Peyer's patch (tissue), 4 donors: ENCODE measurements around the gene CETP. TPM values are rescaled to one million over a fixed set of nuclear protein-coding genes. Genes with fewer than 3 reads are reported as not detected.
A peak's percentile ranks its signal among the peaks of the same experiment; 100 is the strongest.

Source experiments
- DNase-seq, 3 donors: peaks; one replicate each; pipeline ENCODE4 v3.0.0-alpha.2; 2017 to 2019
- H3K27ac ChIP-seq, 4 donors: fragments of 200-600 bp; sonication (generic); one replicate each; pipeline ENCODE4 v1.5.1; 2016 to 2019
- H3K27me3 ChIP-seq, 2 donors: fragments of 200-600 bp; sonication (generic); one replicate each; pipeline ENCODE4 v1.5.1; 2019
- H3K36me3 ChIP-seq, 3 donors: fragments of 200-600 bp; sonication (generic); one replicate each; pipeline ENCODE4 v1.5.1; 2016 to 2019
- H3K4me1 ChIP-seq, 4 donors: fragments of 200-600 bp; sonication (generic); one replicate each; pipeline ENCODE4 v1.5.1; 2016 to 2019
- H3K4me3 ChIP-seq, 4 donors: fragments of 200-600 bp; sonication (generic); 1 replicate in 3 of 4; 2 replicates in 1 of 4; pipeline ENCODE4 v1.5.1; 2016 to 2019; ENCODE audit warnings: mild to moderate bottlenecking in 1 of 4
- H3K9me3 ChIP-seq, 4 donors: fragments of 200-600 bp; sonication (generic); one replicate each; pipeline ENCODE4 v1.5.1; 2016 to 2019; ENCODE audit warnings: mild to moderate bottlenecking in 1 of 4
- POLR2A ChIP-seq, 2 donors: fragments of 450-650 bp; IDR thresholded peaks; one replicate each; pipeline ENCODE4 v1.5.1; 2017; ENCODE audit warnings: antibody characterized with exemption in 2 of 2, mild to moderate bottlenecking in 2 of 2, moderate library complexity in 2 of 2
- total RNA-seq, 4 donors: library from RNA; depleted of rRNA; stranded (reverse); fragments of >200 nt; gene quantifications; one replicate each; pipeline ENCODE4 v1.1.0, GENCODE V29; 2016
- TF ChIP-seq, protein P1 (sequence below), 6 experiments: fragments of 450-650 bp in 4 of 6; fragments of 200-600 bp in 2 of 6; sonication (generic) in 1 of 6; IDR thresholded peaks; one replicate each; pipeline ENCODE4 v1.5.1; 2017 to 2019; ENCODE audit warnings: antibody characterized with exemption in 6 of 6, mild to moderate bottlenecking in 3 of 6, moderate library complexity in 1 of 6

Gene CETP, protein sequence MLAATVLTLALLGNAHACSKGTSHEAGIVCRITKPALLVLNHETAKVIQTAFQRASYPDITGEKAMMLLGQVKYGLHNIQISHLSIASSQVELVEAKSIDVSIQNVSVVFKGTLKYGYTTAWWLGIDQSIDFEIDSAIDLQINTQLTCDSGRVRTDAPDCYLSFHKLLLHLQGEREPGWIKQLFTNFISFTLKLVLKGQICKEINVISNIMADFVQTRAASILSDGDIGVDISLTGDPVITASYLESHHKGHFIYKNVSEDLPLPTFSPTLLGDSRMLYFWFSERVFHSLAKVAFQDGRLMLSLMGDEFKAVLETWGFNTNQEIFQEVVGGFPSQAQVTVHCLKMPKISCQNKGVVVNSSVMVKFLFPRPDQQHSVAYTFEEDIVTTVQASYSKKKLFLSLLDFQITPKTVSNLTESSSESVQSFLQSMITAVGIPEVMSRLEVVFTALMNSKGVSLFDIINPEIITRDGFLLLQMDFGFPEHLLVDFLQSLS
- total RNA-seq: 1 to 10 TPM in 1 of 4 donors, not detected in 3; 2.5 TPM

DNA sequence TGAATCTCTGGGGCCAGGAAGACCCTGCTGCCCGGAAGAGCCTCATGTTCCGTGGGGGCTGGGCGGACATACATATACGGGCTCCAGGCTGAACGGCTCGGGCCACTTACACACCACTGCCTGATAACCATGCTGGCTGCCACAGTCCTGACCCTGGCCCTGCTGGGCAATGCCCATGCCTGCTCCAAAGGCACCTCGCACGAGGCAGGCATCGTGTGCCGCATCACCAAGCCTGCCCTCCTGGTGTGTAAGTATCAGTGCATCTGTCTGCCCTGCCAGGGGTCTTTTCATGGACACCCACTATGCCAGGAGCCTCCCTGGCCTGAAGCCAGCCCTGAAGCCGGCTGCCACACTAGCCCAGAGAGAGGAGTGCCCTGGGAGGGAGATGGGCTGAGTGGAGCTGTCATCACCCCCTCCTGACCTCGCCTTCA, at the start of gene CETP:
Gene CETP (plus strand): TSS at position 100 of the 431 bp plus-strand sequence. CDS start 30 bp downstream, at position 130.
- DNase-seq: no peak
- Histone ChIP-seq H3K27ac (no peak within 1 kb of the TSS), H3K4me3 (no peak within 1 kb of the TSS), H3K4me1 (peaks cover 0 to 8% (median 7%) of the 10 kb centered on the region in 4 donors), H3K9me3 (no peaks in the 10 kb centered on the region), H3K27me3 (no peaks in the 10 kb centered on the region), H3K36me3 (no peaks in the 10 kb centered on the region)
- TF ChIP-seq POLR2A (IDR thresholded peaks at IDR 0.05): no peak
- TF ChIP-seq, protein P1, sequence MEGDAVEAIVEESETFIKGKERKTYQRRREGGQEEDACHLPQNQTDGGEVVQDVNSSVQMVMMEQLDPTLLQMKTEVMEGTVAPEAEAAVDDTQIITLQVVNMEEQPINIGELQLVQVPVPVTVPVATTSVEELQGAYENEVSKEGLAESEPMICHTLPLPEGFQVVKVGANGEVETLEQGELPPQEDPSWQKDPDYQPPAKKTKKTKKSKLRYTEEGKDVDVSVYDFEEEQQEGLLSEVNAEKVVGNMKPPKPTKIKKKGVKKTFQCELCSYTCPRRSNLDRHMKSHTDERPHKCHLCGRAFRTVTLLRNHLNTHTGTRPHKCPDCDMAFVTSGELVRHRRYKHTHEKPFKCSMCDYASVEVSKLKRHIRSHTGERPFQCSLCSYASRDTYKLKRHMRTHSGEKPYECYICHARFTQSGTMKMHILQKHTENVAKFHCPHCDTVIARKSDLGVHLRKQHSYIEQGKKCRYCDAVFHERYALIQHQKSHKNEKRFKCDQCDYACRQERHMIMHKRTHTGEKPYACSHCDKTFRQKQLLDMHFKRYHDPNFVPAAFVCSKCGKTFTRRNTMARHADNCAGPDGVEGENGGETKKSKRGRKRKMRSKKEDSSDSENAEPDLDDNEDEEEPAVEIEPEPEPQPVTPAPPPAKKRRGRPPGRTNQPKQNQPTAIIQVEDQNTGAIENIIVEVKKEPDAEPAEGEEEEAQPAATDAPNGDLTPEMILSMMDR (IDR thresholded peaks at IDR 0.05): no peak

DNA sequence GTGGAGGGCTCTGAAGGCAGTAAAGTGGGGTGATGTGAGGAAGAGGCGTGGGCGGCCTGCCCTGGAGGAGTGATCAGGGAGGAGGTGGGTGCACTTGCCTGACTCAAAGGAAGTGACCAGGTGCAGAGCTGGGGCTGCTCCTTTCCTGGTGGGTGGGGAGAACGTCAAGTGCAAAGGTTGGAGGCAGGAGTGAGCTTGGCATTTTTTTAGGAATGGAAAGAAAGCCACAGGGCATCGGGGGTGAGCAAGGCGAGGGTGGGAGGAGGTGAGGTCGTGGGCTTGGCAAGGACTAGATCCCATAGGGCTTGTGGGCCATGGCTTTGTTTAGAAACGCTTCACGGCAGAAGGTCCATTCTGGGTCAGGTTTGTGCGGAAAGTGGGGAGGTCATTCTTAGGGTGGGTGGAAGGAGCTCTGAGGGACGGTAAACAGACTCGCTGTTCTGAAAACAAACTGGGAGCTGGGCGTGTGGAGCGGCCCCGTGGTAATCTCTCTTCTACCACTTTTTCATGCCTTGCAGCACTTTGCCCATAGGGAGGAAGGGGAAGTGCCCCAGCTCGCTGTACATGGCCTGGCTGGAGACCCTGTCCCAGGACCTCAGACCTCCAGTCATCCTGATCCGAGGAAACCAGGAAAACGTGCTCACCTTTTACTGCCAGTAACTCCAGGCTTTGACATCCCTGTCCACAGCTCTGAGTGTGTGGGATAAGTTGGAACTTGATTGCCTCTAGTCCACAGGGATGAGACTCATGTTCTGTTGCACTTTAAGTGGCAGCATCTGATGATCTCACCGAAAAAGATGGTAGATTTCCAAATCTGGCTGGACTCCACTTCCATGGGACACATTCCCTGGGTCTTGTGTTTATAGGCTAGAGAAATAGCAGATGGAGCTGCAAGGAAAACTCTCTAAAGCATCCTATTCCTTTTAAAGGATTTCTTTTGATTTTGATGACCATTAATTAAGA, 48.7 kb upstream of the CETP start:
- Histone ChIP-seq H3K4me3 (no peak overlapping the region), H3K4me1 (peaks cover 0 to 43% (median 25%) of the 10 kb centered on the region in 4 donors), H3K27me3 (no peaks in the 10 kb centered on the region), H3K36me3 (no peaks in the 10 kb centered on the region), H3K27ac (peak overlapping the region in 3 of 4 donors; percentile 71 to 83 (median 72)), H3K9me3 (no peaks in the 10 kb centered on the region)
- DNase-seq: peak in 2 of 3 donors; percentile 66 to 68
- no peak for TF ChIP-seq POLR2A (IDR thresholded peaks at IDR 0.05)
- TF ChIP-seq, protein P1 (IDR thresholded peaks at IDR 0.05): no peak

DNA sequence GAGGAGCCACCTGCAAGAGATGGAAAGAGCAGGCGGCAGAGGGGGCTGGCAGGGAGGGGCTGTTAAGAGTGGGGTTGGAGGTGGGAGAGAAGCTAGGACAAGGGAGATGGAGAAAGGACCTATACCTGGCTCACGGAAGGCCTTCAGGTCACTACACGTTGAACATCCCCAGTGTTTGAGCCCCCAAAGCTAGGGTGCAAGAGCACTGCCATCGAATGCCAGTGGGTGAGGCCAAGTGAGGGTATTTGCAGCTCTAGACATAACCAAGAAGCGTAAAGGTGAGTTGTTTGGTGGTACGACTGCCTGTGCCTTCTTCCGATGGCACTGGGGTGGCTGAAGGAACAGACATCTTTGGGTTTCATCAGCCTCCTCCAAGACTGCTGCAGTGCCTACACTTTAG, 46.9 kb upstream of the CETP start:
- H3K27me3 ChIP-seq: no peaks in the 10 kb centered on the region
- H3K36me3 ChIP-seq: no peaks in the 10 kb centered on the region
- DNase-seq: no peak
- H3K4me1 ChIP-seq: peaks cover 0 to 48% (median 29%) of the 10 kb centered on the region in 4 donors
- no peak for TF ChIP-seq POLR2A (IDR thresholded peaks at IDR 0.05)
- no peak overlapping the region for H3K4me3 ChIP-seq
- no peaks in the 10 kb centered on the region for H3K9me3 ChIP-seq
- peak overlapping the region in 2 of 4 donors; percentile 5 to 89 for H3K27ac ChIP-seq

DNA sequence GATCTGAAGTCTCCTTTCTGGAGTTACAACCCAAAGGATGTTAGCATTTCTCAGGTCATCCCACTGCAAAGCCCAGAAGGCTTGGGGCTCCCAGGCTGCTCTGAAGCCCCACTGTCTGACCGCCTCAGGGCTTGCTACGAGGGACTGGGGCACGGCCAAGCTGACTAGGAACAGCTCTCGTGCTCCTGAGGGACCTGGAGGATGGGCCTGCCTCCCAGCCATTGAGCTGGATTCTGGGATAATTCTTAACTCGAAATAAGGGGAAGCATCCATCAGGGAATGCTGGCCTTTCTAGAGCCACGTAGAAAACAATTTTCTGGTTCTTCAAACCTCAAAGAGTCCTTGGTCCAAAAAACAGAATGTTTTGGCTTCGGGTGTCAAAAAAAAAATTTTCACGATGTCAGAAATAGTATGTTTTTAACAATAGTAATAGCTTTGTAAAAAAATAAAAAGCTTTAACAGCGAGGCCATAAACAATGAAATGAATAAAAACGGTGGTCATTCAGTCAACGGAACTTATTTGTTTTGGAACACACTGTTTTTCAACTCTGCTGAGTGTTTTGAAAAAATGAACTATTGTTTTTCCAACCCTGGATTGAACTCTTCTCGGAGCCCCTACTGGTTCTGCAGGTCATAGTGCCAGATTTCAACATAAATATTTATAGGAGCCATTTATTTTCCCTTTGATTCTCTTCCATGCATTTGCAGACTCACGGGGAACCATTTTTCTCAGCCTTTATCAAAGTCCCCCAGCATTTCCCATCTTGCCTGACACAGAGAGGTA, 46.2 kb upstream of the CETP start:
- Histone ChIP-seq H3K27ac (peak overlapping the region; percentile 5 to 89 (median 80)), H3K4me3 (no peak overlapping the region), H3K36me3 (no peaks in the 10 kb centered on the region), H3K9me3 (no peaks in the 10 kb centered on the region), H3K27me3 (no peaks in the 10 kb centered on the region), H3K4me1 (peaks cover 0 to 47% (median 30%) of the 10 kb centered on the region in 4 donors)
- no peak for DNase-seq
- TF ChIP-seq, protein P1 (IDR thresholded peaks at IDR 0.05): no peak
- no peak for TF ChIP-seq POLR2A (IDR thresholded peaks at IDR 0.05)

DNA sequence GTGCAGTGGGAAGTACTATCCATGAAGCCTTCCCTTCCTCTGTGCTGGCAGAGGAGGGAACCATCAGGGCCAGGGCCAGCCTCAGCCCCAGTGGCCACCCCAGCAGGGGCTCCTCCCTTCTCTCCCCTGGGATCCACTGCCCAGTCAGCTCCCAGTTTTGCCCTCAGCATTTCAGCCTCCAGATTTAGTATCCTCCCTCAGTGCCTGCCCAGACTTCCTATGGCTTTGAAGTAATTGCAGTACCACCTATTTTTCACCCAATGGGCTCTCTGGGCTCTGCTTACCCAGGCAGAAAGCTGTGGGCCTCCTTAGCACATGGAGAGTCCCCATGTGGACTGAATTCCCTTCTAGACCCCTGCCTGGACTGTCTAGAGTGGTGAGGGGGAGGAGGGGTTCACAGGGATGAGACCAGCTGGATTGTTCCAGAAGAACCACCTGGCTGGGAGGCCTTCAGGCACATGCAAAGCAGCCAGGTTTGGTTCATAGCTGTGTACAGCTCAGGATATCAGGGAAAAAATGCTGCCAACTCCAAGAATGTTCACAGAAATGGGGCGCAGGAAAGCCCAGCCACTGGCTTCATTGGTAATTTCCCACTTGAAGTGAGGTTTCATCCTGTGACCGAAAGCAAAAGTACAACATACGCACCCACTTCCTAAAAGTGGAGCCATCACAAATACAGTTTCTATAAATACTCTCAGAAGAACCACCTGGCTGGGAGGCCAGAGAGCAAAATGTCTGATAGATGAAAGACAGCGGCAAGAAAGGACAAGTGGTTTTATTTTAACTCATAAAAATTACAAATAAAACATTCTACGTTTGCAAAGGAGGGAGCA, 45.0 kb upstream of the CETP start:
- peak overlapping the region; percentile 68 to 89 (median 80) for H3K27ac ChIP-seq
- H3K27me3 ChIP-seq: no peaks in the 10 kb centered on the region
- no peak for TF ChIP-seq POLR2A (IDR thresholded peaks at IDR 0.05)
- TF ChIP-seq, protein P1 (IDR thresholded peaks at IDR 0.05): no peak
- no peaks in the 10 kb centered on the region for H3K36me3 ChIP-seq
- H3K4me3 ChIP-seq: no peak overlapping the region
- DNase-seq: peak in 2 of 3 donors; percentile 66 to 74
- H3K4me1 ChIP-seq: peaks cover 0 to 38% (median 25%) of the 10 kb centered on the region in 4 donors
- H3K9me3 ChIP-seq: no peaks in the 10 kb centered on the region
